Dendritic cell treated with granulocyte-macrophage colony-stimulating factor and Interleukin-4, amounts not matched to agents 40 ng/mL and 50 ng/mL, for 4 days (primary cell): ENCODE data around the gene RFX8.

Experiments
- H3K27ac Mint-ChIP-seq: one replicate; pipeline ENCODE4 v1.8.0; 2022; ENCODE audit warnings: mild to moderate bottlenecking, mixed read lengths
- H3K27me3 Mint-ChIP-seq: one replicate; pipeline ENCODE4 v1.8.0; 2022; ENCODE audit warnings: mild to moderate bottlenecking, mixed read lengths
- H3K36me3 Mint-ChIP-seq: one replicate; pipeline ENCODE4 v1.8.0; 2022; ENCODE audit warnings: low read depth, mixed read lengths
- H3K4me1 Mint-ChIP-seq: one replicate; pipeline ENCODE4 v1.8.0; 2022; ENCODE audit warnings: low read depth, mixed read lengths
- H3K4me3 Mint-ChIP-seq: one replicate; pipeline ENCODE4 v1.8.0; 2022; ENCODE audit warnings: mild to moderate bottlenecking, moderate library complexity, mixed read lengths
- H3K9me3 Mint-ChIP-seq: one replicate; pipeline ENCODE4 v1.8.0; 2022; ENCODE audit warnings: mixed read lengths
- intact Hi-C: fragments of 100-400 bp; cut with micrococcal nuclease; formaldehyde crosslinking; loops from one replicate; pipeline ENCODE4 v1.15.0; 2022

Gene RFX8

DNA sequence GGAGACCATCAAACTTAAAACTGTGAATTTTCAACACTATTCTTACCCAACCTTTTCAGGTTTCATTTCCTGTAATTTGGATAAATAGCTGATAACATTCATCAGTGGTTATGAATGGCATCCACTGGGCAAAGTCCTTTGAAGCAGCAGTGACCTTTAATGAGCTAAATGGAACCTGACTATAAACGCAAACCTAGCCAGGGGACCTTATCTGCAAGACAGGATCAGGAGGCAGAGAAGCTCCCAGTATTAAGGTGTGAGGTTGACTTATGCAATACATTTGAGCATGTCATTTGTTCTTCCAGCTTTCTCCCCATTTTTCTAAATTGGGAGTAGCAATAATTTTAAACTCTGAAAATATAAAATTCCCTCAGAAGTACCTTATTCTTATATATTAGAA, 126.0 kb downstream of the RFX8 start:
- Mint-ChIP-seq H3K4me3 (no peak overlapping the region), H3K36me3 (no peaks in the 10 kb centered on the region), H3K27me3 (peaks cover 1% of the 10 kb centered on the region), H3K27ac (no peak overlapping the region), H3K4me1 (peaks cover 15% of the 10 kb centered on the region), H3K9me3 (no peaks in the 10 kb centered on the region)
- intact Hi-C loops: no loop called here
